ENCODE measurements around the gene PEPD.

- no peak for TF ChIP-seq CTCF (IDR thresholded peaks at IDR 0.05; ENCODE audit: poor library complexity)
- TF ChIP-seq EZH2phosphoT487 (IDR thresholded peaks at IDR 0.05; ENCODE audit: low read depth, severe bottlenecking, unreplicated experiment): no peak
- TF ChIP-seq EZH2 (IDR thresholded peaks at IDR 0.05; ENCODE audit: borderline replicate concordance): no peak
Measured at GRCh38 chr19:33529094-33529676, 7.6 kb upstream of the PEPD start.

Data from hepatocyte (in vitro differentiated cells).